Colon (tissue), 2 donors: ENCODE data around the gene TCEAL8.
"Not testable (repeated sequence)": the region's sequence is repeated elsewhere in the genome, so short reads cannot be mapped to it uniquely, and the experiment has no call there.

ENCODE experiments used
- FAIRE-seq: peaks from 2 replicates; lab custom pipeline; 2012; peaks lifted over from hg19 to GRCh38; lab: Jason Lieb, UNC
- donor health status: control.
- donor health status: control.

The TCEAL8 gene, protein sequence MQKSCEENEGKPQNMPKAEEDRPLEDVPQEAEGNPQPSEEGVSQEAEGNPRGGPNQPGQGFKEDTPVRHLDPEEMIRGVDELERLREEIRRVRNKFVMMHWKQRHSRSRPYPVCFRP

DNA sequence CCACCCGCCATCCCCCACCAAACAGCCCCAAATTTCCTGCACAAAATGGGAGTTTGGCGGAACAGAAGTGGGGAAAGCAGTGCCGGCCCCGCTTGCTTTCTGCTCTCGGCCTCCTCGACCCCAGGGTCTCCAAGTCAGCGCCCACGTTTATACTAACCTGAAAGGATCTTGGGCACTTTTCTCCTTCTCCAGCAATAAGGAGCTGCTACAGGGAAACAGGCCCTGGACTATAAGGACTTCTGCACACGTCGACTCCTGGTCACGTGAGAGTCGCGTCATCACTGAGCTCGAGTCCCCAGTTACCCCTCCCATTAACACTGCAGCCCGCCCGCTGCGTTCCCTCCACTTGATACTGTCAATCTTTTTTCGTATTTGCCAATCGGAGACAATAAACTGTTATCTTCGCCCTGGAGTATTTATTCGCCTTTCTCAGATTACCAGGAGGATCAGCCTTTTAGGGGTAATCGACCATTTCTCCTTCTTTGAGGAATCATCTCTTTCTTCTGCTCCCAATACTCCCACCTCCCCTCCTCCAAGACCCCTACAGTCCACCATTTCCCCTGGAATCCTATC is at the start of gene TCEAL8:
Gene TCEAL8 (minus strand): TSS at position 235 of the 573 bp plus-strand sequence. CDS start 1,176 bp downstream, outside the sequence.
- FAIRE-seq = no peak

DNA sequence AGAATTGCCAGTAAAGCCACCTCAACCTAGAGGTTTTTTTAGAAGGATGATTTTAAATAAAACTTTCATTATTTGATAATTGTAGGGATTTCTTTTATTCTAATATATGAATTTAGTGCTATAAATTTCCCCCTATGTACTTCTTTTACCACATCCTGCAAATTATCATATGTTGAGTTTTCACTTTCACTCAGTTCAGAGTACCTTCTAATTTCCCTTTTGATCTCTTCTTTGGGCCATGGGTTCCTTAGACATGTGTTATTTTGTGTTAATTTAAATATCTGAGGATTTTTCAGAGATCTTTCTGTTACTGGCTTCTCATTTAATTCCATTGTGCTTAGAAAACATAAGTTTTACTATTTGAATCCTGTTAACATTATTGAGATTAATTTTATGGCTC is 49.8 kb upstream of the TCEAL8 start:
- FAIRE-seq = peak; percentile 78

DNA sequence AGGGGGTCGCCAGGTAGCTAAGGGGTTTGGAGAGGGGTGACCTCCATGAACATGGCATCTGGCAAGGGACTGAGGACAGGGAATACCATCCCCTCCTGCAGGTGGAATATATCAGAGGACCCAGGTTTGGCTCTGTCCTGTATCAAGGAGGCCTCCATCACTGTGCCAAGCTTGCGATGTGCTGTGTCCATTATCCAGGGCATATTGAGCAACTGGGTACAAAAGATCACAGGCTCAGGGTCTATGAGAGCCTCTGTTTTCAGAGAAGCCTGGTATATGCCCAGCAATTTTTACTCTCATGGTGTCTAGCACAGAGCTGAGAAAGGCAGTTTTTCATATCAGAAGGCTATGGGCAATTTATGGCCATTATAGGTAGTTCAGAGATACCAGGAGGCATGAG is 38.2 kb upstream of the TCEAL8 start:
- FAIRE-seq = no peak

GRCh38 chrX:103279624-103280023 is 24.7 kb upstream of the TCEAL8 start:
- peak; percentile 5 for FAIRE-seq

DNA sequence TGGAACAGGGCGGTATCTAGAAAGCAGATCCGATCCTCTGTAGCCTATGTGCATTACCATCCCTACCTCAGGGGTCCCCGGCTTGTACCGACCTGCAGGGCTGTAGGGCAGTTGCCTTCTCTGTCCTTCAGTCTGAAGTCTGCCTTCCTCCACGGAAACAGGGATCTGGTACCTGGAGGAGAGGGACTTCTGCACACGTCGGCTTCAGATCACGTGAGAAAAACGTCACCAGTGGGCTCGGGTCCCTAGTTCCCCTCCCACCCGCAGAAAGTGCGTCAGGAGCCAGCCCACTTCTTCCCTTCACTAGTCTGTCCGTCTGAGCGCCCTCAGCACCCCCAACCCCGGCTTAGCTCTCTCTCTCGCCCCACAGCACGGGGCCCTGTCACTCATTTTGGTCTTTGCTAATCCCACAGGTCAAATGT is 21.6 kb upstream of the TCEAL8 start, which contains the start of gene TCEAL5:
Gene TCEAL5 (minus strand): TSS at position 170 of the 422 bp plus-strand sequence. CDS start 2,187 bp downstream, outside the sequence.
- no peak for FAIRE-seq

- FAIRE-seq = no peak
Measured at GRCh38 chrX:103275947-103276567, 21.1 kb upstream of the TCEAL8 start.

DNA sequence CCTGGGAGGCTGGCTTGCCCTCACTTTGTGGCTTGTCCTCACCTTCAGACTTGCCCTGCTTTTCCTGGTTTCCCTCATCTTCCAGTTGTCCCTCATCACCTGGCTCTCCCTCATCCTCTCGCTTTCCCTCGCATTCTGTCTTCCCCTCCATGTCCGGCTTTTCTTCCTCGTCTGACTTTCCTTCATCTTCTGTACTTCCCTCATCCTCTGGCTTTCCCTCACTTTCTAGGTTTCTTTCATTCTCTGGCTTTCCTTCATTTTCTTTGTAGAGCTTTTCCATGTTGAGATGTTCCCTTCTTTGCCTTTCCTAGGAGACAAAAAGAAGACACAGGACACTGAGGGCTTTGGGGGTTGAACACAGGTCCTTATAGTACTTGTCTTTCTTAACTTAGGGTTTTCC is 19.3 kb upstream of the TCEAL8 start:
- FAIRE-seq = no peak

GRCh38 chrX:103258275-103258674 is 3.3 kb upstream of the TCEAL8 start:
- FAIRE-seq = peak; percentile 5

DNA sequence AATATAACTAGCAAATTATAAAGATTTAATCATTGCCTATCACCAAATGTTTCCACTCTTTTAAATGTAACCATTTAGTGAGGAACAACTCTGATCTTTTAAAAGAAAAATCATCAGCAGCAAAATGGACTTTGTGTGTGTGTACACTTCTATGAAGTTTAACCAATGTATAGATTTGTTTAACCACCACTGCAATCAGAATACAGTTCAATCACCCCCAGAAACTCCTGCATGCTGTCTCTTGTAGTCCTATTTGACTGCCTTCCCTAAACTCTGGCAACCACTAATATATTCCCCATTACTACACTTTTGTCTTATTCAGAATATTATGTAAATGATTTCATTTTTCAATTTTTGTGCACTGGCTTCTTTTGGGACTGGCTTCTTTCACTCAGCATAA is 1.7 kb upstream of the TCEAL8 start:
- no peak for FAIRE-seq

GRCh38 chrX:103254171-103254824 is 657 bp downstream of the TCEAL8 start:
- FAIRE-seq = no peak

DNA sequence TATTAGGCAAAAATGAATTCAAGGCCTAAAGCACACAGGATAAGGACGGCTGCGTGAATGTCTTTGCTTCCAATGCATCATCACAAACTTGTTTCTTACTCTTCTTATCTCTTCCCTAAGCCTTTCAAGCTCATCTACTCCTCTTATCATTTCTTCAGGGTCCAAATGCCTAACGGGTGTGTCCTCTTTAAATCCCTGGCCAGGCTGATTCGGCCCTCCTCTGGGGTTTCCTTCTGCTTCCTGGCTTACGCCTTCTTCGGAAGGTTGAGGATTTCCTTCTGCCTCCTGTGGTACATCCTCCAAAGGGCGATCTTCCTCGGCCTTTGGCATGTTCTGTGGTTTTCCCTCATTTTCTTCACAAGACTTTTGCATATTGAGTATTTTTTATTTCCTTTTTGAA is 1.3 kb downstream of the TCEAL8 start:
- no peak for FAIRE-seq

GRCh38 chrX:103250977-103251376 is 4.0 kb downstream of the TCEAL8 start:
- FAIRE-seq = no peak

GRCh38 chrX:103249805-103250204 is 5.2 kb downstream of the TCEAL8 start:
- FAIRE-seq = no peak

- peak; percentile 80 for FAIRE-seq
Measured at GRCh38 chrX:103248553-103248952, 6.4 kb downstream of the TCEAL8 start.

DNA sequence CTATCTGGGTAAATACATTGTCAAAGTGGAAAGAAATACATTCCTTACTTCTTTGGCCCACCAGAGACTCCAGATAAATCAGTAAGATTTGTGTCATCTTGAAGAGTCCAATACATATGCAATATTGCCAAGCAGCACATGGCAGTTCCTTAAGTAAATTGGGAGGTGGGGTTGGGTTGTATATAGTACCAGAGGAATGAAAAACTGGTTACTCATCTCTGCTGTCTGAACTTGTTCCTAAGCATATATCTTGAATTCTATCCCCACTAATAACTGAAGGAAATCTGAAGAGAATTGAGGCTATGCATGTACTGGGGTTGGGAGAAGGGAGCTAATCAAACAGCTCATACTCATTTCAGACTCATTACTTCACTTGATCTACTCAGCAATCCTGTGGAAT is 14.8 kb downstream of the TCEAL8 start:
- FAIRE-seq = no peak

- no peak for FAIRE-seq
Measured at GRCh38 chrX:103236296-103236695, 18.7 kb downstream of the TCEAL8 start.

DNA sequence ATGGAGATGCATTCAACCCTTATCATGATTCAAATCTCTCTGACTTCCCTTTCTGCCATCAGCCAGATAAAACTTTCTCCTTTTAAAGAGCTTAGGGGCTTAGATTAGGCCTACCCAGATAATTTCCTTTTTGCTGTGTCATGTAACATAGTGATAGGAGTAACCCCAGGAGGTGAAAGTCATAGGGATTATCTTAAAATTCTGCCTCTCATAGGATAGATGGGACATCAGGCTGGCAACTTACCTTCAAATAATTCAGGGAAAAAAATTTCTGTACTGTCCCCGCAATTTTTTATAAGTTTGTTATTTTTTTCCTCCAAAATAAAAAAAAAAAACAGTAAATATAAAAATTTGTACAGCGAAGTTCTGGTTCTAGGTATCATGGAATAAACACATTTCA is 19.3 kb downstream of the TCEAL8 start:
- FAIRE-seq = not testable (repeated sequence)

- peak; percentile 91 for FAIRE-seq
Measured at GRCh38 chrX:103234869-103235268, 20.1 kb downstream of the TCEAL8 start.

GRCh38 chrX:103233263-103233662 is 21.7 kb downstream of the TCEAL8 start:
- FAIRE-seq = no peak

DNA sequence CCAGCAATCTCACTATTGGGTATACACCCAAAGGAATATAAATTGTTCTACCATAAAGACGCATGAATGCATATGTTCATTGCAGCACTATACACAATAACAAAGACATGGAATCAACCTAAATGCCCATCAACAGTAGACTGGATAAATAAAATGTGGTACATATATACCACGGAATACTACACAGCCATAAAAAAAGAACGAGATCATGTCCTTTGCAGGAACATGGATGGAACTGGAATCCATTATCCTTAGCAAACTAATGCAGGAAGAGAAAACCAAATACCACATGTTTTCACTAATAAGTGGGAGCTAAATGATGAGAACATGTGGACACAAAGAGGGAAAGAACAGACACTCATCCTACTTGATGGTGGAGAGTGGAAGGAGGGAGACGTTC is 29.0 kb downstream of the TCEAL8 start:
- FAIRE-seq = not testable (repeated sequence)

- FAIRE-seq = no peak
Measured at GRCh38 chrX:103220511-103221323, 34.2 kb downstream of the TCEAL8 start.

DNA sequence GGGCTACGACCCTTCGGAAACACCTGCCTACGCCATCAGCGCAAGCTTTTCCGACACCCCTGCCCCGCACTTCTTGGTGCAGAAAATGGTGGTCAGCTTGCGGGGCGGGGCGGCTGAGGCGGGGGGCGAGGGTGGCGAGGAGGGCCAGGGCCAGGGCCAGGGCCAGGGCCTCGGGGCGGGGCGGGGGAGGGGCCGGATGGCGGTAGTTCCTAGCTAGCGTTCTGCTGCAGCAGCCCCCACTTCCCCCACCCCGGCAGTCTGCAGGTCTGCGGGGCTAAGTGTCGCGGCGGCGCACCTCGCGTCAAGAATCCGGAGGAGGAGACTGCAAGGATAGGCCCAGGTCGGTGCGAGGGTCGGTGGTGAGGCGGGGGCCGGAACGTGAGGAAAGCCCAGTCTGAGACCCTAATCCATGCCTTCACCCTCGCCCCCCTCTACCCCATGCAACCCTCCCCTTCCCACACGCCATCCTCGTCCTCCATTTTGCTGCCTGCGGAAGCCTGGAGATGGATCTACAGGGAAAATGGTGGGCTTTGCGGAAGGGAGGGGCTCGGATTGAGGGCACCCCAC is 39.4 kb downstream of the TCEAL8 start:
- no peak for FAIRE-seq
